Astrocyte of the cerebellum (primary cell): Measurements from ENCODE around the gene ZBTB24.

Source experiments
- DNase-seq: peaks from one replicate; pipeline ENCODE4 v3.0.0-alpha.2; 2011; ENCODE audit warnings: low read depth
- H3K4me3 ChIP-seq: 2 replicates; pipeline ENCODE4 v1.5.1; 2011; ENCODE audit warnings: mild to moderate bottlenecking, low read depth, low read length, moderate library complexity
- CTCF ChIP-seq: IDR thresholded peaks from 2 replicates; pipeline ENCODE4 v1.5.1; 2012; ENCODE audit warnings: low read length, low read depth, moderate library complexity, mild to moderate bottlenecking; ENCODE audit errors: missing control alignments
- in situ Hi-C: cut with HindIII; loops from 2 replicates; pipeline ENCODE4 v1.10.0; 2017; ENCODE audit warnings: low sequenced_read_pairs

ZBTB24 gene

GRCh38 chr6:109503327-109504224 lies 20.6 kb upstream of the ZBTB24 start:
- in situ Hi-C loops: no loop called here
- no peak for DNase-seq
- no peak overlapping the region for H3K4me3 ChIP-seq
- TF ChIP-seq CTCF: no peak

GRCh38 chr6:109498936-109499335 lies 15.9 kb upstream of the ZBTB24 start:
- no peak for DNase-seq
- in situ Hi-C loops: no loop called here
- no peak overlapping the region for H3K4me3 ChIP-seq
- no peak for TF ChIP-seq CTCF

- in situ Hi-C loops: no loop called here
- TF ChIP-seq CTCF: no peak
- no peak overlapping the region for H3K4me3 ChIP-seq
- no peak for DNase-seq
Measured at GRCh38 chr6:109498052-109498451, 15.0 kb upstream of the ZBTB24 start.

- in situ Hi-C loops: no loop called here
Measured at GRCh38 chr6:109496036-109496772, 13.2 kb upstream of the ZBTB24 start.

GRCh38 chr6:109493865-109494264 lies 10.8 kb upstream of the ZBTB24 start:
- DNase-seq: no peak
- in situ Hi-C loops: no loop called here
- no peak overlapping the region for H3K4me3 ChIP-seq
- no peak for TF ChIP-seq CTCF

More at GRCh38 chr6:109496036-109496772, 13.2 kb upstream of the ZBTB24 start:
- TF ChIP-seq CTCF: no peak
- no peak overlapping the region for H3K4me3 ChIP-seq
- DNase-seq: no peak

GRCh38 chr6:109491207-109491938 lies 8.4 kb upstream of the ZBTB24 start:
- DNase-seq: no peak
- H3K4me3 ChIP-seq: no peak overlapping the region
- no peak for TF ChIP-seq CTCF
- in situ Hi-C loops: no loop called here
